Stimulated activated CD8-positive, alpha-beta memory T cell treated with anti-CD3 and anti-CD28 coated beads, Interleukin-15, amount 100 ng/mL, for 48 hours (primary cell): ENCODE data around the gene GIT2.
"Not testable (repeated sequence)": the region's sequence is repeated elsewhere in the genome, so short reads cannot be mapped to it uniquely, and the experiment has no call there.

Experiments
- DNase-seq, 2 donors: peaks; one replicate each; pipeline ENCODE4 v3.0.0-alpha.2; 2020; ENCODE audit warnings: low read depth in 2 of 2

The GIT2 gene

GRCh38 chr12:109891731-109892130, 104.4 kb downstream of the GIT2 start:
- DNase-seq: not testable (repeated sequence)

GRCh38 chr12:109890620-109891170, 105.5 kb downstream of the GIT2 start:
- no peak for DNase-seq

GRCh38 chr12:109888179-109889020, 107.8 kb downstream of the GIT2 start:
- no peak for DNase-seq

GRCh38 chr12:109885616-109886015, 110.6 kb downstream of the GIT2 start:
- DNase-seq: no peak

GRCh38 chr12:109883461-109883860, 112.7 kb downstream of the GIT2 start:
- DNase-seq: no peak

GRCh38 chr12:109881752-109882151, 114.4 kb downstream of the GIT2 start:
- no peak for DNase-seq

GRCh38 chr12:109880938-109881337, 115.2 kb downstream of the GIT2 start:
- DNase-seq: no peak

GRCh38 chr12:109880043-109880931, 115.9 kb downstream of the GIT2 start, which contains the start of gene GLTP:
GLTP (minus strand) TSS chr12:109880541; CDS start chr12:109880374, 167 bp downstream.
- DNase-seq: peak; percentile 85 to 87
